ENCODE data around the gene PRKCH.

- TF ChIP-seq CTCF (IDR thresholded peaks at IDR 0.05; ENCODE audit: poor library complexity, severe bottlenecking) (no peak), EZH2 (IDR thresholded peaks at IDR 0.05; ENCODE audit: borderline replicate concordance, insufficient read depth, low read length, poor library complexity, severe bottlenecking) (no peak), POLR2AphosphoS5 (IDR thresholded peaks at IDR 0.05) (no peak), RAD21 (conservative IDR thresholded peaks at IDR 0.05) (no peak), EP300 (conservative IDR thresholded peaks at IDR 0.05; ENCODE audit: poor library complexity, severe bottlenecking) (no peak), MXI1 (conservative IDR thresholded peaks at IDR 0.05; ENCODE audit: poor library complexity, severe bottlenecking) (no peak)
- TF ChIP-seq, protein P1, sequence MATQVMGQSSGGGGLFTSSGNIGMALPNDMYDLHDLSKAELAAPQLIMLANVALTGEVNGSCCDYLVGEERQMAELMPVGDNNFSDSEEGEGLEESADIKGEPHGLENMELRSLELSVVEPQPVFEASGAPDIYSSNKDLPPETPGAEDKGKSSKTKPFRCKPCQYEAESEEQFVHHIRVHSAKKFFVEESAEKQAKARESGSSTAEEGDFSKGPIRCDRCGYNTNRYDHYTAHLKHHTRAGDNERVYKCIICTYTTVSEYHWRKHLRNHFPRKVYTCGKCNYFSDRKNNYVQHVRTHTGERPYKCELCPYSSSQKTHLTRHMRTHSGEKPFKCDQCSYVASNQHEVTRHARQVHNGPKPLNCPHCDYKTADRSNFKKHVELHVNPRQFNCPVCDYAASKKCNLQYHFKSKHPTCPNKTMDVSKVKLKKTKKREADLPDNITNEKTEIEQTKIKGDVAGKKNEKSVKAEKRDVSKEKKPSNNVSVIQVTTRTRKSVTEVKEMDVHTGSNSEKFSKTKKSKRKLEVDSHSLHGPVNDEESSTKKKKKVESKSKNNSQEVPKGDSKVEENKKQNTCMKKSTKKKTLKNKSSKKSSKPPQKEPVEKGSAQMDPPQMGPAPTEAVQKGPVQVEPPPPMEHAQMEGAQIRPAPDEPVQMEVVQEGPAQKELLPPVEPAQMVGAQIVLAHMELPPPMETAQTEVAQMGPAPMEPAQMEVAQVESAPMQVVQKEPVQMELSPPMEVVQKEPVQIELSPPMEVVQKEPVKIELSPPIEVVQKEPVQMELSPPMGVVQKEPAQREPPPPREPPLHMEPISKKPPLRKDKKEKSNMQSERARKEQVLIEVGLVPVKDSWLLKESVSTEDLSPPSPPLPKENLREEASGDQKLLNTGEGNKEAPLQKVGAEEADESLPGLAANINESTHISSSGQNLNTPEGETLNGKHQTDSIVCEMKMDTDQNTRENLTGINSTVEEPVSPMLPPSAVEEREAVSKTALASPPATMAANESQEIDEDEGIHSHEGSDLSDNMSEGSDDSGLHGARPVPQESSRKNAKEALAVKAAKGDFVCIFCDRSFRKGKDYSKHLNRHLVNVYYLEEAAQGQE (IDR thresholded peaks at IDR 0.05; ENCODE audit: borderline replicate concordance): no peak
These were observed 152.6 kb downstream of the PRKCH start for GRCh38 chr14:61474015-61474414.
